Caco-2 (cell line): ENCODE data around the gene ATP2C2. TPM values are rescaled to one million over a fixed set of nuclear protein-coding genes. Genes with fewer than 3 reads are reported as not detected.

Experiments
- BruUV-seq: library from RNA; stranded (reverse); fragments of 400-500 nt; replicated peaks from 2 replicates; lab custom pipeline; 2021; lab: Mats Ljungman, UMichigan
- CTCF ChIA-PET: fragments of 300-600 bp; sonication (Branson Sonifier 250); formaldehyde crosslinking; loops from one replicate; lab custom pipeline; 2022; ENCODE audit warnings: antibody characterized with exemption; lab: Charles Lee
- POLR2A ChIA-PET: fragments of 300-600 bp; sonication (Branson Sonifier 250); formaldehyde crosslinking; loops from one replicate; lab custom pipeline; 2022; ENCODE audit warnings: antibody characterized with exemption; lab: Charles Lee
- DNase-seq, 2 experiments: peaks; one replicate each; pipeline versions ENCODE4 v3.0.0 to v3.0.0-alpha.2; 2020 to 2022
- H3K27me3 ChIP-seq: replicated peaks from 2 replicates; pipeline ENCODE4 v1.6.0; 2011; ENCODE audit warnings: low read length; ENCODE audit not compliant: control insufficient read depth, insufficient read depth
- H3K36me3 ChIP-seq: 2 replicates; pipeline ENCODE4 v1.5.1; 2011; ENCODE audit warnings: low read length; ENCODE audit not compliant: control insufficient read depth, insufficient read depth
- H3K4me1 ChIP-seq: fragments of 250-450 bp; sonication (Bioruptor Pico); 2 replicates; pipeline ENCODE4 v1.5.1; 2020; ENCODE audit warnings: mild to moderate bottlenecking
- H3K4me3 ChIP-seq: 2 replicates; pipeline ENCODE4 v1.5.1; 2011; ENCODE audit warnings: low read depth, mild to moderate bottlenecking, control low read depth, low read length
- H3K9me3 ChIP-seq: fragments of 250-450 bp; sonication (Bioruptor Pico); 2 replicates; pipeline ENCODE4 v1.5.1; 2020; ENCODE audit warnings: mild to moderate bottlenecking, moderate library complexity
- H3K27ac Mint-ChIP-seq: one replicate; pipeline ENCODE4 v1.8.0; 2022; ENCODE audit warnings: mixed read lengths; ENCODE audit not compliant: unreplicated experiment
- H3K27me3 Mint-ChIP-seq: one replicate; pipeline ENCODE4 v1.8.0; 2022; ENCODE audit warnings: mixed read lengths; ENCODE audit not compliant: insufficient read depth, unreplicated experiment
- H3K36me3 Mint-ChIP-seq: one replicate; pipeline ENCODE4 v1.8.0; 2022; ENCODE audit warnings: mild to moderate bottlenecking, mixed read lengths; ENCODE audit not compliant: insufficient read depth, unreplicated experiment
- H3K4me1 Mint-ChIP-seq: one replicate; pipeline ENCODE4 v1.8.0; 2022; ENCODE audit warnings: low read depth, mixed read lengths; ENCODE audit not compliant: unreplicated experiment
- H3K4me3 Mint-ChIP-seq: one replicate; pipeline ENCODE4 v1.8.0; 2022; ENCODE audit warnings: mild to moderate bottlenecking, moderate library complexity, mixed read lengths; ENCODE audit not compliant: unreplicated experiment
- H3K9me3 Mint-ChIP-seq: one replicate; pipeline ENCODE4 v1.8.0; 2022; ENCODE audit warnings: mixed read lengths; ENCODE audit not compliant: unreplicated experiment
- intact Hi-C: fragments of 100-400 bp; cut with micrococcal nuclease; formaldehyde crosslinking; loops from one replicate; pipeline ENCODE4 v1.10.0; 2022; ENCODE audit not compliant: unreplicated experiment
- total RNA-seq: library from RNA; stranded (reverse); gene quantifications from 2 replicates; pipeline ENCODE4 v1.2.3, GENCODE V29; 2022
- TF ChIP-seq, protein P1 (sequence below), 2 experiments: fragments of 200-600 bp in 1 of 2; IDR thresholded peaks; 1 replicate in 1 of 2; 2 replicates in 1 of 2; pipeline versions ENCODE4 v1.5.1 to v1.8.0; 2011 to 2022; ENCODE audit warnings: antibody characterized with exemption in 1 of 2, control low read depth in 1 of 2, inconsistent platforms in 1 of 2, low read depth in 1 of 2, low read length in 1 of 2, mild to moderate bottlenecking in 1 of 2, moderate library complexity in 1 of 2; ENCODE audit not compliant: insufficient read depth in 1 of 2, severe bottlenecking in 1 of 2, unreplicated experiment in 1 of 2

Gene ATP2C2
- total RNA-seq, 1 experiment from 2014 or later = 47.0 TPM

DNA sequence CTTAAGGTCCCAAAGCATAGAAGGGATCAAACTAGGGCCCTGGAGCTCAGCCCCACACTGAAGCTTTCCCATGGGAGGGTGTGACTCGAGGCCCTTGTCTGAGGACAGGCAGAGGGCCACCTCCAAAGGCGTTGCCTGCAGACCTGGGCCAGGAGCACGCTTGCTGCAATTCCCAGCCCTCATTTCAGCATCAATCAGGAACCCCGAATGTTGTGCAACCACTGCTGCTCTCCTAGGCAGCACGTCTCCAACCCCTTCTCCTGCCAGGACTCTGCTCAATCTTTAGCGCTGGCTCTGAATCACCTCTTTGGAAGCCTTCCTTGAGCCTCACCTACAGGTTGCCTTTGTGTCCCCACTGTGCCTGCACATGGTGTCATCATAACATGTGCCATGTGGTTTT, 14.0 kb upstream of the ATP2C2 start:
- H3K27me3 Mint-ChIP-seq = no peaks in the 10 kb centered on the region
- ChIA-PET CTCF (no interaction called here), POLR2A (no interaction called here)
- no TSS peak for BruUV-seq
- Histone ChIP-seq H3K4me1 (peaks cover 17% of the 10 kb centered on the region; the same call in 1 of the 2 replicates), H3K27me3 (no peaks in the 10 kb centered on the region), H3K9me3 (no peaks in the 10 kb centered on the region), H3K4me3 (no peak overlapping the region), H3K36me3 (no peaks in the 10 kb centered on the region)
- TF ChIP-seq, protein P1, sequence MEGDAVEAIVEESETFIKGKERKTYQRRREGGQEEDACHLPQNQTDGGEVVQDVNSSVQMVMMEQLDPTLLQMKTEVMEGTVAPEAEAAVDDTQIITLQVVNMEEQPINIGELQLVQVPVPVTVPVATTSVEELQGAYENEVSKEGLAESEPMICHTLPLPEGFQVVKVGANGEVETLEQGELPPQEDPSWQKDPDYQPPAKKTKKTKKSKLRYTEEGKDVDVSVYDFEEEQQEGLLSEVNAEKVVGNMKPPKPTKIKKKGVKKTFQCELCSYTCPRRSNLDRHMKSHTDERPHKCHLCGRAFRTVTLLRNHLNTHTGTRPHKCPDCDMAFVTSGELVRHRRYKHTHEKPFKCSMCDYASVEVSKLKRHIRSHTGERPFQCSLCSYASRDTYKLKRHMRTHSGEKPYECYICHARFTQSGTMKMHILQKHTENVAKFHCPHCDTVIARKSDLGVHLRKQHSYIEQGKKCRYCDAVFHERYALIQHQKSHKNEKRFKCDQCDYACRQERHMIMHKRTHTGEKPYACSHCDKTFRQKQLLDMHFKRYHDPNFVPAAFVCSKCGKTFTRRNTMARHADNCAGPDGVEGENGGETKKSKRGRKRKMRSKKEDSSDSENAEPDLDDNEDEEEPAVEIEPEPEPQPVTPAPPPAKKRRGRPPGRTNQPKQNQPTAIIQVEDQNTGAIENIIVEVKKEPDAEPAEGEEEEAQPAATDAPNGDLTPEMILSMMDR (IDR thresholded peaks at IDR 0.05; ENCODE audit: insufficient read depth in 1 of 2, low read depth in 1 of 2, low read length in 1 of 2, severe bottlenecking in 1 of 2, unreplicated experiment in 1 of 2) = no peak
- no peak overlapping the region for H3K4me3 Mint-ChIP-seq
- DNase-seq = no peak
- H3K27ac Mint-ChIP-seq = no peak overlapping the region
- no peaks in the 10 kb centered on the region for H3K9me3 Mint-ChIP-seq
- H3K4me1 Mint-ChIP-seq = peaks cover 28% of the 10 kb centered on the region
- intact Hi-C loops = no loop called here
- no peaks in the 10 kb centered on the region for H3K36me3 Mint-ChIP-seq

DNA sequence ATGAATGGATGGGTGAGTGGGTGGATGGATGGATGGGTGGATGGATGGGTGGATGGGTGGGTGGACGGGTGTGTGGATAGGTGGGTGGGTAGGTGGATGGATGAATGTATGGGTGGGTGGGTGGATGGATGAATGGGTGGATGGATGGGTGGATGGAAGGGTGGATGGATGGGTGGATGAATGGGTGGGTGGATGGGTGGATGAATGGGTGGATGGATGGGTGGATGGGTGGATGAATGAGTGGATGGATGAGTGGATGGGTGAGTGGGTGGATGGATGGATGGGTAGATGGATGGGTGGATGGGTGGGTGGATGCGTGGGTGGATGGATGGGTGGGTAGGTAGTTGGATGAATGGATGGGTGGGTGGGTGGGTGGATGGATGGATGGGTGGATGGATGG, 13.2 kb upstream of the ATP2C2 start:
- Mint-ChIP-seq H3K4me1 (peaks cover 20% of the 10 kb centered on the region), H3K27me3 (no peaks in the 10 kb centered on the region), H3K4me3 (no peak overlapping the region), H3K9me3 (no peaks in the 10 kb centered on the region), H3K27ac (no peak overlapping the region), H3K36me3 (no peaks in the 10 kb centered on the region)
- Histone ChIP-seq H3K9me3 (no peaks in the 10 kb centered on the region), H3K4me3 (no peak overlapping the region), H3K27me3 (no peaks in the 10 kb centered on the region), H3K4me1 (peaks cover 17% of the 10 kb centered on the region; the same call in 1 of the 2 replicates), H3K36me3 (no peaks in the 10 kb centered on the region)
- intact Hi-C loops = no loop called here
- CTCF ChIA-PET = interaction anchor here (1.1 kb wide), 1 partner anchor 48 kb away, joined by 3 read pairs; no protein-coding TSS in a partner anchor
- POLR2A ChIA-PET = no interaction called here
- BruUV-seq = no TSS peak
- TF ChIP-seq, protein P1 (IDR thresholded peaks at IDR 0.05; ENCODE audit: insufficient read depth in 1 of 2, low read depth in 1 of 2, low read length in 1 of 2, severe bottlenecking in 1 of 2, unreplicated experiment in 1 of 2) = no peak
- no peak for DNase-seq

DNA sequence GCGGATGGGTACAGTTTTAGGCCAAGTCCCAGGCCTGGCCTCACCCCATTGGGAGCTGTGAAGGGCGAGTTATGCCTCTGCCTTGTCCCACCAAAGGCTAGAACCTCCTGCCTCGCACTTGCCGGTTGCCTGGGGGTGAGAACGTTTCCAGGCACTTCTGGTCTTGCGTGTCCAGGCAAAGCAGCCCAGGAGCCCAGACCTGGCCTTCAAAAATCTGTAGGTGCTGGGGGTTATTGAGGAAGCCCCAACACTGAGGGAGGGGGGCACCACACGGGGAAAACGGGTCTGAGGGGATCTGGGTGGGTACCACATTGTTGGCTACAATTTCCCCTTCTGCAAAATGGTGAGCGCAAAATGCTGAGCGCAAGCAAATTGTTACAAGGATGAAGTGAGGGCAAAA, 12.2 kb upstream of the ATP2C2 start:
- Mint-ChIP-seq H3K9me3 (no peaks in the 10 kb centered on the region), H3K27ac (peak overlapping the region; percentile 31), H3K4me3 (no peak overlapping the region), H3K27me3 (no peaks in the 10 kb centered on the region), H3K36me3 (no peaks in the 10 kb centered on the region), H3K4me1 (peaks cover 17% of the 10 kb centered on the region)
- Histone ChIP-seq H3K9me3 (no peaks in the 10 kb centered on the region), H3K27me3 (no peaks in the 10 kb centered on the region), H3K4me1 (peaks cover 17% of the 10 kb centered on the region; the same call in 1 of the 2 replicates), H3K36me3 (no peaks in the 10 kb centered on the region), H3K4me3 (no peak overlapping the region)
- DNase-seq = no peak
- TF ChIP-seq, protein P1 (IDR thresholded peaks at IDR 0.05; ENCODE audit: insufficient read depth in 1 of 2, low read depth in 1 of 2, low read length in 1 of 2, severe bottlenecking in 1 of 2, unreplicated experiment in 1 of 2) = no peak
- no TSS peak for BruUV-seq
- ChIA-PET POLR2A (interaction anchor here (1.2 kb wide), 1 partner anchor 12 kb away, joined by 5 read pairs; the partner anchor contains the start of gene ATP2C2), CTCF (interaction anchor here (1.1 kb wide), 1 partner anchor 49 kb away, joined by 3 read pairs; no protein-coding TSS in a partner anchor)
- intact Hi-C loops = no loop called here
